Activated T-helper 2 cell treated with anti-CD3 and anti-CD28 coated beads, Interferon-gamma antibody, Interleukin-2, Interleukin-4, amounts not matched to agents 10 μg/mL and 5 μg/mL and 100 μg/mL, durations not matched to agents 14 hours and 24 hours and 36 hours (primary cell): ENCODE data around the gene CDKAL1. TPM values are rescaled to one million over a fixed set of nuclear protein-coding genes. Genes with fewer than 3 reads are reported as not detected.
"Not testable (repeated sequence)": the region's sequence is repeated elsewhere in the genome, so short reads cannot be mapped to it uniquely, and the experiment has no call there.

Experiments used
- DNase-seq: peaks from one replicate; pipeline ENCODE4 v3.0.0; 2021; ENCODE audit warnings: low spot score
- H3K27ac Mint-ChIP-seq: one replicate; pipeline ENCODE4 v1.8.0; 2021; ENCODE audit warnings: mixed read lengths
- H3K27me3 Mint-ChIP-seq: one replicate; pipeline ENCODE4 v1.8.0; 2021; ENCODE audit warnings: low read depth, mixed read lengths
- H3K36me3 Mint-ChIP-seq: one replicate; pipeline ENCODE4 v1.8.0; 2021; ENCODE audit warnings: low read depth, mixed read lengths
- H3K4me1 Mint-ChIP-seq: one replicate; pipeline ENCODE4 v1.8.0; 2021; ENCODE audit warnings: low read depth, mixed read lengths
- H3K4me3 Mint-ChIP-seq: one replicate; pipeline ENCODE4 v1.8.0; 2021; ENCODE audit warnings: low read depth, mild to moderate bottlenecking, moderate library complexity, mixed read lengths
- H3K9me3 Mint-ChIP-seq: one replicate; pipeline ENCODE4 v1.8.0; 2021; ENCODE audit warnings: mixed read lengths
- intact Hi-C: fragments of 100-400 bp; cut with micrococcal nuclease; formaldehyde crosslinking; loops from one replicate; pipeline ENCODE4 v1.15.1; 2023
- total RNA-seq: library from RNA; stranded (reverse); gene quantifications from 2 replicates; pipeline ENCODE4 v1.2.3, GENCODE V29; 2022

Gene CDKAL1
- total RNA-seq, 1 donor from 2014 or later, result 31.2 TPM

GRCh38 chr6:21033575-21034026, 499.3 kb downstream of the CDKAL1 start:
- Mint-ChIP-seq H3K4me1 (no peaks in the 10 kb centered on the region), H3K27ac (no peak overlapping the region), H3K4me3 (no peak overlapping the region), H3K27me3 (no peaks in the 10 kb centered on the region), H3K36me3 (peaks cover 10% of the 10 kb centered on the region), H3K9me3 (no peaks in the 10 kb centered on the region)
- intact Hi-C loops, result no loop called here
- DNase-seq, result no peak

DNA sequence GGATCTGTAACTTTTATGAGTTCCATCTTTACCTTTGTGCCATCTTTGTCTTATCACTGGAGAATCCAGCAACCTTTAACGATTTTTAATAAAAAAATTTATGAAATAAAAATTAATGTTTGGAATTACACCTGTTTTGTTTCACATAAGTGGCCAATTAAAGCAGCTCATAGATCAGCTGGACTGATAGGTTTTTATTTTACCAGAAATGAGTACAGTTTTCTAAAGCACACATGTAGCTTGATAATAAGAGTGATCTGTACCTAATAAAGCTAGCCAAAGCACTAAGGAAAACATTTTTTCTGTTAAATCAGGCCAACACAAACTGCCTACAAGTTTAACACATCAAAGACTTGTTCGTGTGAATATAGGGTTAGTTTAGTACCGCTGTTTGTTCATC, 500.1 kb downstream of the CDKAL1 start:
- no peak for DNase-seq
- no peaks in the 10 kb centered on the region for H3K9me3 Mint-ChIP-seq
- H3K27me3 Mint-ChIP-seq, result no peaks in the 10 kb centered on the region
- H3K36me3 Mint-ChIP-seq, result peaks cover 8% of the 10 kb centered on the region
- intact Hi-C loops, result no loop called here
- no peaks in the 10 kb centered on the region for H3K4me1 Mint-ChIP-seq
- no peak overlapping the region for H3K27ac Mint-ChIP-seq
- H3K4me3 Mint-ChIP-seq, result no peak overlapping the region

DNA sequence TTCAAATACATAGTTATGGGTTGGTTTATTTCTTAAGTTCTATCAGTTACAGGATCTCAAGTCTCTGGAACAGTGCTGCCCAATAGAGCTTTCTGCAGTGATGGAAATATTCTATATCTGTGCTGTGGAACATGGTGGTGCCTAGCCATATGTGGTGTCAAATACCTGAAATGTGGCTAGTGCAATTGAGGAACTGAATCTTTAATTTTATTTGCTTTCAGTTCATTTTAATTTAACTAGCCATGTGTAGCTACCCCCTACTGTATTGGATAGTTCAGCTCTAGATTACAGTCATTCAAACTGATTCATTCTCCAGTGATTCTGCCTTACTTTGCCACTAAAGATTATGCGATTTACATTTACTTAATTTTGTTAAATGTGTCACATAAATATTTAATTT, 503.2 kb downstream of the CDKAL1 start:
- no peak overlapping the region for H3K27ac Mint-ChIP-seq
- no peak overlapping the region for H3K4me3 Mint-ChIP-seq
- no peaks in the 10 kb centered on the region for H3K4me1 Mint-ChIP-seq

GRCh38 chr6:21039926-21040325, 505.7 kb downstream of the CDKAL1 start:
- intact Hi-C loops, result no loop called here
- Mint-ChIP-seq H3K9me3 (no peaks in the 10 kb centered on the region), H3K27ac (no peak overlapping the region), H3K4me1 (no peaks in the 10 kb centered on the region), H3K4me3 (no peak overlapping the region), H3K27me3 (no peaks in the 10 kb centered on the region), H3K36me3 (no peaks in the 10 kb centered on the region)
- DNase-seq, result no peak

More for the DNA sequence above, 503.2 kb downstream of the CDKAL1 start:
- no peak for DNase-seq
- Mint-ChIP-seq H3K9me3 (no peaks in the 10 kb centered on the region), H3K27me3 (no peaks in the 10 kb centered on the region), H3K36me3 (no peaks in the 10 kb centered on the region)
- intact Hi-C loops, result no loop called here

DNA sequence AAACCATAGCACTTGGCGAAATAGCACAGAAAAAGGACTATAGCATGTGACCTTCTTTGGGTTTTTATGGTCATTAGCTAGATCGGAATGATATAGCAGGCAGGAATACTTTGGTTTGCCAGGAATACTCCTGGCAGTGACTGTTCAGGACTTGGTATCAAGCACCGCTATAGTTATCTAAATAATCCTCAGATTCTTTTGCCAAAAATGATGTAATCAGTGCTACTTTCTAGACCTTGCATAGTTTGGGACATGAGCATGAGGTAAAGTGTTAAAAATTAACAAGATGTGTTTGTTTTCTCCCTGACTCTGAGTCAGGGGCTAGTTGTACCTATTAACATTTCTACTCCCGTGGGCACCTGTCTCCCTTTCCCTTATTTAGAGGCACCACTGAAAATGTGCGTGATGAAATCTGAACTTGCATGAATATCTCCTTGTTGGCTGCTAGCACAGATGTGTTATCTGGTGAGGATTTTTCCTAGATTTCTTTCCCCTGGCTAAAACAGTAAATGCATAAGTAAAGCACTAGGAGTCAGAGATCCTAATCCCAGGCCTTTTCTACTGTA, 511.0 kb downstream of the CDKAL1 start:
- intact Hi-C loops, result no loop called here
- Mint-ChIP-seq H3K36me3 (no peaks in the 10 kb centered on the region), H3K9me3 (no peaks in the 10 kb centered on the region), H3K27ac (no peak overlapping the region), H3K27me3 (no peaks in the 10 kb centered on the region), H3K4me3 (no peak overlapping the region), H3K4me1 (no peaks in the 10 kb centered on the region)
- no peak for DNase-seq

GRCh38 chr6:21046276-21046675, 512.0 kb downstream of the CDKAL1 start:
- Mint-ChIP-seq H3K4me3 (no peak overlapping the region), H3K36me3 (no peaks in the 10 kb centered on the region), H3K27me3 (no peaks in the 10 kb centered on the region), H3K9me3 (no peaks in the 10 kb centered on the region), H3K4me1 (no peaks in the 10 kb centered on the region), H3K27ac (no peak overlapping the region)
- intact Hi-C loops, result no loop called here
- DNase-seq, result no peak

GRCh38 chr6:21048047-21048446, 513.8 kb downstream of the CDKAL1 start:
- H3K27ac Mint-ChIP-seq, result no peak overlapping the region
- H3K36me3 Mint-ChIP-seq, result no peaks in the 10 kb centered on the region
- H3K4me1 Mint-ChIP-seq, result no peaks in the 10 kb centered on the region
- H3K4me3 Mint-ChIP-seq, result no peak overlapping the region
- H3K27me3 Mint-ChIP-seq, result no peaks in the 10 kb centered on the region
- intact Hi-C loops, result no loop called here
- no peak for DNase-seq
- no peaks in the 10 kb centered on the region for H3K9me3 Mint-ChIP-seq

- no peak for DNase-seq
- no peaks in the 10 kb centered on the region for H3K27me3 Mint-ChIP-seq
- H3K4me3 Mint-ChIP-seq, result no peak overlapping the region
- H3K36me3 Mint-ChIP-seq, result peaks cover 3% of the 10 kb centered on the region
- peaks cover 2% of the 10 kb centered on the region for H3K4me1 Mint-ChIP-seq
- intact Hi-C loops, result no loop called here
- H3K27ac Mint-ChIP-seq, result no peak overlapping the region
- no peaks in the 10 kb centered on the region for H3K9me3 Mint-ChIP-seq
These were observed 514.9 kb downstream of the CDKAL1 start for GRCh38 chr6:21049148-21049547.

GRCh38 chr6:21049572-21049971, 515.3 kb downstream of the CDKAL1 start:
- Mint-ChIP-seq H3K27ac (no peak overlapping the region), H3K4me3 (no peak overlapping the region), H3K4me1 (peaks cover 2% of the 10 kb centered on the region), H3K27me3 (no peaks in the 10 kb centered on the region), H3K9me3 (no peaks in the 10 kb centered on the region), H3K36me3 (peaks cover 3% of the 10 kb centered on the region)
- no peak for DNase-seq
- intact Hi-C loops, result no loop called here

- DNase-seq, result no peak
- peaks cover 7% of the 10 kb centered on the region for H3K9me3 Mint-ChIP-seq
- H3K4me1 Mint-ChIP-seq, result peaks cover 2% of the 10 kb centered on the region
- H3K27me3 Mint-ChIP-seq, result no peaks in the 10 kb centered on the region
- H3K4me3 Mint-ChIP-seq, result no peak overlapping the region
- intact Hi-C loops, result no loop called here
- no peak overlapping the region for H3K27ac Mint-ChIP-seq
- H3K36me3 Mint-ChIP-seq, result peaks cover 3% of the 10 kb centered on the region
These were observed 516.7 kb downstream of the CDKAL1 start for GRCh38 chr6:21050935-21051334.

DNA sequence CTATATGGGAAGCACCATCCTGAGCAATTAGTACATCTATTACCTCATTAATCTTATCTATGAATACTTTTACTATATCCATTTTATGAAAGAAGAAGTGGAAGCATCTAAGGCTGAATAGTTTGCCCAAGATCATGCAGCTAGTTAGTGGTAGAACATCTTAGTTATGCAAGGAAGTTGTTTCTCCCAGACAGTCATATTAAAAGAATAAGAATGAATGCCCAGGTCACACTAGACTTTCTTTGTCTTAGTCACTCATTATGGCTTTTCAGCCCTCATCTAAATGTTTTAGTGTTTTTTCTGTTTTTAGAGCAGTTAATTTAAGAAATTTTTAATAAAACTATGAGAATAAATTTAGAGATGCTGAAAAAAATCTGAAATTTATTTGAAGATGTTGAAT, 517.5 kb downstream of the CDKAL1 start:
- peaks cover 12% of the 10 kb centered on the region for H3K9me3 Mint-ChIP-seq
- no peak for DNase-seq

DNA sequence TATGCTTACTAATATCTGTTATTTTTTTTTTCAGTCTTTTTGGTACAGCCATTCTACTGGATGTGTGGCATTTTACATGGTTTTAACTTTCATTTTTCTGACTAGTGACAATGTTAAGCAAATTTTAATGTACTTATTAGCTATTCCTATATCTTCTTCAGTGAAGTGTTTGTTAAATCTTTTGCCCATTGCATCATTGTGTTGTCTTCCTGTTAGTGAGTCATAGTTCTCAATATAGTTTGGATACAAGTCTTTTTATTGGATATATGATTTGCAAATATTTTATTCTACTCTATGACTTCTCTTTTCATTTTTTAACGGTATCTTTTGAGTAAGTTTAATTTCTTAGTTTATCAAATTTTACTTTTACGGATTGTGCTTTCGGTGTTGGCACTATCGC, 519.4 kb downstream of the CDKAL1 start:
- Mint-ChIP-seq H3K9me3 (peaks cover 28% of the 10 kb centered on the region), H3K4me1 (peaks cover 2% of the 10 kb centered on the region), H3K27me3 (no peaks in the 10 kb centered on the region), H3K27ac (no peak overlapping the region), H3K4me3 (no peak overlapping the region), H3K36me3 (peaks cover 6% of the 10 kb centered on the region)
- intact Hi-C loops, result no loop called here
- DNase-seq, result no peak

More for the DNA sequence above, 517.5 kb downstream of the CDKAL1 start:
- Mint-ChIP-seq H3K36me3 (peaks cover 3% of the 10 kb centered on the region), H3K27ac (no peak overlapping the region), H3K4me1 (peaks cover 2% of the 10 kb centered on the region), H3K4me3 (no peak overlapping the region), H3K27me3 (no peaks in the 10 kb centered on the region)
- intact Hi-C loops, result no loop called here

DNA sequence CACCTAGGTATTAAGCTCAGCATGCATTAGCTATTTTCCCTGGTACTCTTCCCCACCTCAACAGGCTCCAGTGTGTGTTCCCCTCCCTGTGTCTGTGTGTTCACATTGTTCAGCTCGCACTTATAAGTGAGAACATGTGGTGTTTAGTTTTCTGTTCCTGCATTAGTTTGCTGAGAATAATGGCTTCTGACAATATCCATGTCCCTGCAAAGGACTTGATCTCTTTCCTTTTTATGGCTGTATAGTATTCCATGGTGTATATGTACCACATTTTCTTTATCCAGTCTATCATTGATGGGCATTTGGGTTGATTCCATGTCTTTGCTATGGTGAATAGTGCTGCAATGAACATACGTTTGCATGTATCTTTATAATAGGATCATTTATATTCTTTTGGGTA, 521.2 kb downstream of the CDKAL1 start:
- H3K9me3 Mint-ChIP-seq, result peaks cover 35% of the 10 kb centered on the region
- H3K4me3 Mint-ChIP-seq, result not testable (repeated sequence)

DNA sequence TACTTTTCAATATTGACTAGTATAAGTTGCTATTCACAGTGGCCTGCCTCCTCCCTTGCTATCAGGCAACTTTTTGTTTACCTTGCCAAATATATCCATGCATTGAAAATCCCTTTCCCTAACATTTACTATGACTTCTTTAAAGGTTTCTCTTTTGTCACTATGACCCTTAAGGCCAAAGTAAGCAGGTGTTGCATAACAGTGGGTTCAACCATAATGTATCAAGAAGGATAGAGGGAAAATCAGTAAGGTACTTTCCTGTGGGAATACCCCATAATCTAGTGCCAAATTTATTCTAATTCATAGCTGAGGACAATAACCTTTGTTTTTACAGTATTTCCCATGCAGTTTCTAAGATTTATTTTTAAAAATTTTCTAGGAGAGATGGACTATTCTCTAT, 527.6 kb downstream of the CDKAL1 start:
- Mint-ChIP-seq H3K36me3 (peaks cover 16% of the 10 kb centered on the region), H3K4me1 (peaks cover 2% of the 10 kb centered on the region), H3K9me3 (peaks cover 24% of the 10 kb centered on the region), H3K27me3 (no peaks in the 10 kb centered on the region), H3K27ac (no peak overlapping the region), H3K4me3 (no peak overlapping the region)
- DNase-seq, result no peak
- intact Hi-C loops, result no loop called here

More for the DNA sequence above, 521.2 kb downstream of the CDKAL1 start:
- H3K36me3 Mint-ChIP-seq, intact Hi-C loops, H3K27me3 Mint-ChIP-seq, H3K27ac Mint-ChIP-seq, DNase-seq, H3K4me1 Mint-ChIP-seq: not testable (repeated sequence)
